ENCODE results near the gene NR1H4.

GRCh38 chr12:100473050-100473715 lies 483 bp upstream of the NR1H4 start:
- TF ChIP-seq CTCF (IDR thresholded peaks at IDR 0.05; ENCODE audit: insufficient read depth, low read depth, low read length) (no peak), EZH2 (IDR thresholded peaks at IDR 0.05; ENCODE audit: insufficient read depth, low read length) (no peak)

Measured in astrocyte (in vitro differentiated cells and primary cell).